ENCODE measurements around the gene TTC7B.

DNA sequence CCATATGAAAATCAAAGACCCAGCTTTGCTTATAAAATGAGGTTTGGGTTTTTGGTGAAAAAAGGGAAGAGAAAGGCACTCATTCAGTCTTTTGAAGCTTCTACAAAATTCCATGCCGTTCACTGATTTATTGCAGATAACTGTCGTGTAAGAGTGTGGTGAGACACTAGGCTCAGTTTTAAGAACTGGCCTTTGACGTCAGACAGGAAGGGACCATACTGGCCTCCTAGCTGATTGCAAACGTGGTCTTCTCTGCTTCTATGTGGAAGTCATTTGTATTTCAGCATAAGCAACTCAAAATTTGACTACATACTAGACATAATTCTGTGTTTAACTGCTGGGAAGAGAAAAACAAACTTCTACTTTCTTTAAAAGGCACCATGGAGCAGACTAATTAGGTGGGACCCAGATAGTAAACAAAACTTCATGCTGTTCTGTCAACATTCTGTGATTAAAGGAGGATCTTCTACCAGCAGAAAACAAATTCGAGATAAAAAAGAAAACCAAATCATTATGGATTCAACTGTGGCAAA is 168.7 kb downstream of the TTC7B start:
- TF ChIP-seq POLR2A (IDR thresholded peaks at IDR 0.05; ENCODE audit: low read depth, low read length) = no peak
- TF ChIP-seq, protein P1, sequence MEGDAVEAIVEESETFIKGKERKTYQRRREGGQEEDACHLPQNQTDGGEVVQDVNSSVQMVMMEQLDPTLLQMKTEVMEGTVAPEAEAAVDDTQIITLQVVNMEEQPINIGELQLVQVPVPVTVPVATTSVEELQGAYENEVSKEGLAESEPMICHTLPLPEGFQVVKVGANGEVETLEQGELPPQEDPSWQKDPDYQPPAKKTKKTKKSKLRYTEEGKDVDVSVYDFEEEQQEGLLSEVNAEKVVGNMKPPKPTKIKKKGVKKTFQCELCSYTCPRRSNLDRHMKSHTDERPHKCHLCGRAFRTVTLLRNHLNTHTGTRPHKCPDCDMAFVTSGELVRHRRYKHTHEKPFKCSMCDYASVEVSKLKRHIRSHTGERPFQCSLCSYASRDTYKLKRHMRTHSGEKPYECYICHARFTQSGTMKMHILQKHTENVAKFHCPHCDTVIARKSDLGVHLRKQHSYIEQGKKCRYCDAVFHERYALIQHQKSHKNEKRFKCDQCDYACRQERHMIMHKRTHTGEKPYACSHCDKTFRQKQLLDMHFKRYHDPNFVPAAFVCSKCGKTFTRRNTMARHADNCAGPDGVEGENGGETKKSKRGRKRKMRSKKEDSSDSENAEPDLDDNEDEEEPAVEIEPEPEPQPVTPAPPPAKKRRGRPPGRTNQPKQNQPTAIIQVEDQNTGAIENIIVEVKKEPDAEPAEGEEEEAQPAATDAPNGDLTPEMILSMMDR (IDR thresholded peaks at IDR 0.05; ENCODE audit: extremely low read depth in 1 of 2, insufficient read depth in 1 of 2, low read depth in 1 of 2, low read length in 2 of 2) = no peak
- TF ChIP-seq, protein P2, sequence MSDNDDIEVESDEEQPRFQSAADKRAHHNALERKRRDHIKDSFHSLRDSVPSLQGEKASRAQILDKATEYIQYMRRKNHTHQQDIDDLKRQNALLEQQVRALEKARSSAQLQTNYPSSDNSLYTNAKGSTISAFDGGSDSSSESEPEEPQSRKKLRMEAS (IDR thresholded peaks at IDR 0.05; ENCODE audit: insufficient read depth, insufficient read length) = no peak

Data from endothelial cell of umbilical vein (primary cell).